ENCODE results near the gene PHLDA2.
A peak's percentile ranks its signal among the peaks of the same experiment; 100 is the strongest.

PHLDA2 gene

GRCh38 chr11:2896047-2896446, 33.2 kb downstream of the PHLDA2 start:
- TF ChIP-seq CTCF (IDR thresholded peaks at IDR 0.05; ENCODE audit: low read depth, low read length): no peak
- no peak overlapping the region for H3K4me3 ChIP-seq (ENCODE audit: low read depth, low read length)
- no peaks in the 10 kb centered on the region for H3K4me1 ChIP-seq
- no peak for DNase-seq
- H3K36me3 ChIP-seq: no peaks in the 10 kb centered on the region
- H3K27me3 ChIP-seq: no peaks in the 10 kb centered on the region
- H3K9me3 ChIP-seq: no peaks in the 10 kb centered on the region

- Histone ChIP-seq H3K36me3 (no peaks in the 10 kb centered on the region), H3K27me3 (no peaks in the 10 kb centered on the region), H3K4me1 (no peaks in the 10 kb centered on the region), H3K4me3 (ENCODE audit: low read depth, low read length) (no peak overlapping the region), H3K9me3 (no peaks in the 10 kb centered on the region)
- no peak for DNase-seq
- no peak for TF ChIP-seq CTCF (IDR thresholded peaks at IDR 0.05; ENCODE audit: low read depth, low read length)
These were observed 35.3 kb downstream of the PHLDA2 start for GRCh38 chr11:2893935-2894334.

- no peak for DNase-seq
- Histone ChIP-seq H3K4me1 (no peaks in the 10 kb centered on the region), H3K9me3 (no peaks in the 10 kb centered on the region), H3K36me3 (no peaks in the 10 kb centered on the region), H3K4me3 (ENCODE audit: low read depth, low read length) (no peak overlapping the region), H3K27me3 (no peaks in the 10 kb centered on the region)
- peak; percentile 18 for TF ChIP-seq CTCF (IDR thresholded peaks at IDR 0.05; ENCODE audit: low read depth, low read length)
These were observed 36.2 kb downstream of the PHLDA2 start for GRCh38 chr11:2892967-2893528.

GRCh38 chr11:2892215-2892966, 36.8 kb downstream of the PHLDA2 start:
- Histone ChIP-seq H3K4me1 (no peaks in the 10 kb centered on the region), H3K27me3 (no peaks in the 10 kb centered on the region), H3K4me3 (ENCODE audit: low read depth, low read length) (peak overlapping the region; percentile 31), H3K36me3 (no peaks in the 10 kb centered on the region), H3K9me3 (no peaks in the 10 kb centered on the region)
- DNase-seq: peak; percentile 67
- peak; percentile 70 for TF ChIP-seq CTCF (IDR thresholded peaks at IDR 0.05; ENCODE audit: low read depth, low read length)

GRCh38 chr11:2891326-2892214, 37.6 kb downstream of the PHLDA2 start:
- no peak for DNase-seq
- TF ChIP-seq CTCF (IDR thresholded peaks at IDR 0.05; ENCODE audit: low read depth, low read length): peak; percentile 10; the same call in 1 of the 2 replicates
- no peaks in the 10 kb centered on the region for H3K36me3 ChIP-seq
- H3K27me3 ChIP-seq: no peaks in the 10 kb centered on the region
- H3K4me3 ChIP-seq (ENCODE audit: low read depth, low read length): no peak overlapping the region
- no peaks in the 10 kb centered on the region for H3K4me1 ChIP-seq
- H3K9me3 ChIP-seq: no peaks in the 10 kb centered on the region
